GM12892 (cell line): Measurements from ENCODE around the gene CASTOR1.
"Not testable (repeated sequence)": the region's sequence is repeated elsewhere in the genome, so short reads cannot be mapped to it uniquely, and the experiment has no call there.

Experiments
- POLR2A ChIP-seq: IDR thresholded peaks from 2 replicates; pipeline ENCODE4 v1.6.1; 2011; ENCODE audit warnings: low read depth, low read length, control low read depth
- POLR2AphosphoS5 ChIP-seq: IDR thresholded peaks from 2 replicates; pipeline ENCODE4 v1.6.1; 2011; ENCODE audit warnings: low read depth, low read length, control low read depth
- TAF1 ChIP-seq: IDR thresholded peaks from 2 replicates; pipeline ENCODE4 v1.6.1; 2011; ENCODE audit warnings: low read depth, mild to moderate bottlenecking, control low read depth, low read length, borderline replicate concordance

DNA sequence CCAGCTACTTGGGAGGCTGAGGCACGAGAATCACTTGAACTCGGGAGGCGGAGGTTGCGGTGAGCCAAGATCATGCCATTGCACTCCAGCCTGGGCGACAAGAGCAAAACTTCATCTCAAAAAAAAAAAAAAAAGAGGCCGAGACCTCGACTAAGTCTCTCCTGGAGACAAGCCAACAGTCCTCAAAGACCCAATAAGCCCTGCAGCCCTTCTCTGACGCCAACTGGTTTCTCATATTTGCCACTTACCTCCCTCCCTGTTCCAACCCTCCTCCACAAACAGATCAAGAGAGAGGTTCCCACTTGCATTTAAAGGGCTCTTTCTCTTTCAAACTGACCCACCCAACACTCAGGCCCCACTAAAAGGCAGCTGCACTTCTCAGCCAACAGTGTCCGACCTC, 49.0 kb upstream of the CASTOR1 start:
- TF ChIP-seq POLR2A, TAF1, POLR2AphosphoS5: not testable (repeated sequence)
